GM18868 (cell line): ENCODE data around the gene SPAG17.
"Not testable (repeated sequence)": the region's sequence is repeated elsewhere in the genome, so short reads cannot be mapped to it uniquely, and the experiment has no call there.

Source experiments
- ATAC-seq: cut with Tn5 transposase; IDR thresholded peaks from one replicate; pipeline ENCODE4 v1.9.1; 2021; ENCODE audit warnings: mild to moderate bottlenecking, moderate library complexity; ENCODE audit not compliant: unreplicated experiment

The SPAG17 gene

GRCh38 chr1:117985973-117986372, 199.1 kb downstream of the SPAG17 start:
- ATAC-seq: peak; percentile 83

GRCh38 chr1:117985239-117985638, 199.8 kb downstream of the SPAG17 start:
- no peak for ATAC-seq

DNA sequence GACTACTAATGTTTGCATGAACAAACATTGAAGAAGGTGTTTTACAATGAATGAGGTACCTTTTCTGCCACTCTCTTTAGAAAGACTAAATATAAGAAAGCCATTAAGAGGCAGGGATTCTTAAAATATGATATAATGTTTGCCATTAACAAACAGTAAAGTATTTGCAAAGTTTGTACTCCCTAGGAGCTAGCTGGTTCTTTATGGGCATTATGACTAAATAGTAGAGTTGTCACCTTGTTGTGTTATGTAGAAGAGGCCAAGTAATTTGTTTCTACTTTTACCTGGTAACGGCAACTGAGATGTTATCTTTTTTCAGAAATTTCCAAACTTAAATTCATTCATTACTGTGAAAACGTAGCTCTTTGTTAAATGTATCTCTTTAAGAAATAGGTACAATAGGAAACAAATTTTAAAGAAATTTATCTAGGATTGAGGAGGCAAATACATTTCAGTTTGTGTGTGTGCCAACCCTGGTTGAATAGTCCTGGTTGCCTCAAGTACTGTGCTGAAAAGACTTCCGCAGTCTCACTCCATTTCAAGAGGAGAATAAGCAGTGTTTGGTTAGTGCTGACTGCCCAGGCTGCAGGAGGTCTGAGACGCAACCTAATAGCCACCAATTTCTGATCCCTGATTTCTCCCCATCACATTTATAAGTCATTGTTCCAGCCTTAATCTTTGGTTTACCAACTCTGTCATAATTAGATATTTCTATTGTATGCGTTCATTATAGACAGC, 203.4 kb downstream of the SPAG17 start:
- no peak for ATAC-seq

- ATAC-seq: no peak
Measured at GRCh38 chr1:117976381-117976780, 208.6 kb downstream of the SPAG17 start.

DNA sequence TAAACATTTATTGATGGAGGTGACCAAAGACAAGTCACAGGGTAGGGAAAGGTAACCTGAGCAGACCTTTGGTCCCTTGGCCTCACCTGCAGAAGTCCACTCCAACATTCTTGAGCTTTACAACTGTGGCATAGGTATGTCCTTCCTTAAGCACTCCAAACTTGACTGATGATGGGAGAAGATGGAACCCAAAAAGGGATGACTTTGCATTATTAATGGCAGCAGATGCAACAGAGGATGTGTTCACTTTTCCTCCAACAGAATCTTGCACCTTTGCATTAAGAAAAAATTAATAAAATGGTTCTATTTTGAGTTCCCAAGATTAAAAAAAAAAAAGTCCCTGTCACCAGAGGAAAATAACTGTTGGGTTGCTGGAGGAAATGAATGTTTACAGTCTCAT, 213.3 kb downstream of the SPAG17 start:
- ATAC-seq: no peak

- ATAC-seq: no peak
Measured at GRCh38 chr1:117970252-117970651, 214.8 kb downstream of the SPAG17 start.

- peak; percentile 46 for ATAC-seq
Measured at GRCh38 chr1:117967881-117968280, 217.1 kb downstream of the SPAG17 start.

DNA sequence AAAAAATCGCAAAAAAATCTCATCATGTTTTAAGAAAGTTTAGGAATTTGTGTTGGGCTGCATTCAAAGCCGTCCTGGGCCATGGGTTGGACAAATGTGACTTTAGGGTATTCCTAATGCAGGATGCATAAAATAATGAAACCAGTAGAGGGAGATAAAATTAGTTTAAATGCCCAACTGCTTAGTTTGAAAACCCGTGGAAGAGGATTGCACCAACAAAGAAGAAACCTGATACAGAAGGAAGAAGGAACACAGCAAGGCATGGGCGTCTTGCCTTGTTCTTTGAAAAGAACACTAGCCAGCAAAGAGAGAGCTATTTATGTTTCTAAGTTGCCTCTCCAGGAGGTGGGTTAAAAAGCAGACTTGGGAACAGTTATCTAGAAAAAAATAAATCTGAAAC, 217.6 kb downstream of the SPAG17 start:
- ATAC-seq: peak; percentile 29

DNA sequence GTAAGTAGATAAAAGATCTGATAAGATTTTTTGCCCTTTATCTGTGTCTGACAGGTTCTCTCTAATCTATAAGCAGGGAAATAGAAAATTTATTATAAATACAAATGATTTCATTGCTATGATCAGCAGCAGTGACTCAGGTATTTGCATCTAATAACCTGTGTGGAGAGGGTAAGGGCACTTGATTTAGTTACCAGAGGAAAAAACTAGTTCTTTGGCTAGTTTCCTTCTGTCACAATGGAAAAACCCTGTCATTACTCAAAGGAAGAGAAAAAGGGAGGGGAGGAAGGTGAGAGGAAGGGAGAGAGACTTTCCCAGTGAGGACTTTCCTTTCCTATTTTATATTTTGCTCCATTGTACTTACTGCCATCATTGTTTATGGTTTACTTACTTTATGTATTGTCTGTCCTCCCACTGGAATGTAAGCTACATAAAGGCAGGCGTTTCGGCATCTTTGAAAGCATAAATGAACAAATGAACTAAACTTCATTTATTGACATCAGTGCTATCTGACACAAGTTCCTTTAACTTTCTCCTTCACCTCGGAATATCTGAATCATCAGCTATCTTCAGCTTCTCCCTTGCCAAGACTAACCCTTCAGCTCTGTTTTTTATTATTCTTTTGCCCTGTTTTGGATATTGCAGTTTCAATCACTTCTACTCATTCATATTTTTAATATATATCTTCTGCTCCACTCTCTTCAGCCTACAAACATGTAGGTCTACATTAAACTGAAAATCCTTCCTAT, 220.6 kb downstream of the SPAG17 start:
- ATAC-seq: no peak

- no peak for ATAC-seq
Measured at GRCh38 chr1:117959364-117959763, 225.7 kb downstream of the SPAG17 start.

GRCh38 chr1:117952386-117952785, 232.6 kb downstream of the SPAG17 start:
- ATAC-seq: no peak

- ATAC-seq: no peak
Measured at GRCh38 chr1:117942293-117942692, 242.7 kb downstream of the SPAG17 start.

GRCh38 chr1:117933769-117934168, 251.3 kb downstream of the SPAG17 start:
- no peak for ATAC-seq

DNA sequence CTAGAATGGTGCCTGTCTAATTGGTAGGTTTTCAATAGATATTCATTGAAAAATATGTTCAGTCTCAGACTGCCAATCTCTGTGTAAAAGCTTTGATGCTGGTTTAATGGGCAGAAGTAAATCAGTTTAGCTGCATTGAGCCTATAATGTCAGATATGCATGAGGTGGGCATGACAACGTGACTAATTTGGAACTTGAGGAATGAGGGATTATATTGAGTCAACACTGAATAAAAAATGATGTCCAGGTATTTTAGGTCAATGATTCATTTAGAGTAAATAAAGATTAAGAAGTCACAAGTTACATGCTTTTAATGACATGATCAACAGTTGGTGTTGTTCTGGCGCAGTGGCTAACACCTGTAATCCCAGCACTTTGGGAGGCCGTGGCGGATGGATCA, 252.5 kb downstream of the SPAG17 start:
- ATAC-seq: no peak

- no peak for ATAC-seq
Measured at GRCh38 chr1:117930484-117930883, 254.5 kb downstream of the SPAG17 start.

- ATAC-seq: no peak
Measured at GRCh38 chr1:117930173-117930447, 254.9 kb downstream of the SPAG17 start.

GRCh38 chr1:117929343-117930172, 255.5 kb downstream of the SPAG17 start, which contains the start of the genes GDAP2 and WDR3:
Gene GDAP2 (minus strand): TSS chr1:117929621. CDS start chr1:117920357, 9,264 bp downstream.
Gene WDR3 (plus strand): TSS chr1:117929739. CDS start chr1:117933320, 3,581 bp downstream.
- peak; percentile 93 for ATAC-seq

GRCh38 chr1:117928881-117929342, 256.1 kb downstream of the SPAG17 start:
- ATAC-seq: peak; percentile 37

GRCh38 chr1:117925981-117926380, 259.0 kb downstream of the SPAG17 start:
- no peak for ATAC-seq

GRCh38 chr1:117922717-117923116, 262.3 kb downstream of the SPAG17 start:
- not testable (repeated sequence) for ATAC-seq

- ATAC-seq: no peak
Measured at GRCh38 chr1:117921991-117922390, 263.0 kb downstream of the SPAG17 start.
